HepG2 (cell line): ENCODE data around the gene OVOL3. TPM values are rescaled to one million over a fixed set of nuclear protein-coding genes. Genes with fewer than 3 reads are reported as not detected.
A peak's percentile ranks its signal among the peaks of the same experiment; 100 is the strongest.

Source experiments
- DR1 ChIP-seq: sonication (generic); formaldehyde crosslinking; IDR thresholded peaks from 2 replicates; pipeline ENCODE4 v1.8.0; 2021; ENCODE audit warnings: mild to moderate bottlenecking, missing genetic modification reagents, inconsistent platforms
- GMEB2 ChIP-seq: IDR thresholded peaks from 2 replicates; pipeline ENCODE4 v1.6.1; 2016; ENCODE audit warnings: missing biosample characterization, missing genetic modification reagents, low read depth
- MIXL1 ChIP-seq: IDR thresholded peaks from 2 replicates; pipeline ENCODE4 v1.6.1; 2016
- PHF21A ChIP-seq: sonication (generic); formaldehyde crosslinking; IDR thresholded peaks from 2 replicates; pipeline ENCODE4 v1.5.0; 2020; ENCODE audit warnings: mild to moderate bottlenecking, missing genetic modification reagents
- ZBTB43 ChIP-seq: sonication (generic); formaldehyde crosslinking; conservative IDR thresholded peaks from 2 replicates; pipeline ENCODE4 v1.4.0; 2020; ENCODE audit warnings: missing genetic modification reagents
- ZBTB7B ChIP-seq: sonication (generic); formaldehyde crosslinking; IDR thresholded peaks from 2 replicates; pipeline ENCODE4 v1.4.0; 2020; ENCODE audit warnings: missing genetic modification reagents
- ZNF205 ChIP-seq: IDR thresholded peaks from 2 replicates; pipeline ENCODE4 v1.6.1; 2018; ENCODE audit warnings: missing biosample characterization, missing genetic modification reagents
- ZNF318 ChIP-seq: sonication (generic); formaldehyde crosslinking; IDR thresholded peaks from 2 replicates; pipeline ENCODE4 v1.4.0; 2020; ENCODE audit warnings: mild to moderate bottlenecking, missing genetic modification reagents
- ZNF431 ChIP-seq: sonication (generic); formaldehyde crosslinking; IDR thresholded peaks from 2 replicates; pipeline ENCODE4 v1.9.0; 2022; ENCODE audit warnings: missing genetic modification reagents, low read depth, mild to moderate bottlenecking, borderline replicate concordance
- polyA plus RNA-seq, 8 experiments: library from polyadenylated mRNA; depleted of rRNA in 3 of 8; stranded (reverse) in 7 of 8; unstranded in 1 of 8; fragments of >200 nt; fragmentation: Illumina TruSeq in 4 of 8; extraction: Trizol in 4 of 8; gene quantifications; 2 replicates each; pipeline versions ENCODE4 v1.2.1 to v1.2.3, GENCODE V29; 2011 to 2016; ENCODE audit warnings: low read depth in 4 of 8, missing spikeins in 1 of 8, mixed read lengths in 1 of 8; ENCODE audit not compliant: insufficient read depth in 1 of 8
- total RNA-seq, 5 experiments: library from RNA; depleted of rRNA; stranded (reverse); fragments of >200 nt; fragmentation: Illumina TruSeq; extraction: Trizol; gene quantifications; 2 replicates each; pipeline ENCODE4 v1.2.3, GENCODE V29; 2016; ENCODE audit warnings: low read depth in 1 of 5

OVOL3 gene
- total and polyA plus RNA-seq, 2 of the 13 experiments (the other 11 are each of a cell fraction or from before 2014, with no cell fraction given): not detected

GRCh38 chr19:36120092-36120983, 9.4 kb downstream of the OVOL3 start (continued):
- TF ChIP-seq GMEB2 (CRISPR knock-in tag) (no peak), PHF21A (CRISPR knock-in tag) (peak; percentile 98), ZNF318 (CRISPR knock-in tag) (no peak; the same call in 1 of the 2 replicates), ZNF205 (CRISPR knock-in tag) (0 out of 2 replicates have a peak, but pooled peaks have one; percentile 53), MIXL1 (CRISPR knock-in tag) (peak; percentile 42; the same call in 1 of the 2 replicates), ZNF431 (no peak), DR1 (CRISPR knock-in tag) (peak; percentile 73), ZBTB7B (CRISPR knock-in tag) (no peak; the same call in 1 of the 2 replicates), ZBTB43 (CRISPR knock-in tag) (no peak)
